Neutrophil (primary cell): ENCODE results near the gene ARHGEF16.

ENCODE experiments used
- H3K27ac ChIP-seq: fragments of 200-600 bp; sonication (generic); 2 replicates; pipeline ENCODE4 v1.5.1; 2016; ENCODE audit warnings: mild to moderate bottlenecking, moderate library complexity
- H3K27me3 ChIP-seq: fragments of 200-600 bp; sonication (generic); 2 replicates; pipeline ENCODE4 v1.6.0; 2016; ENCODE audit warnings: mild to moderate bottlenecking
- H3K36me3 ChIP-seq: fragments of 200-600 bp; sonication (generic); 2 replicates; pipeline ENCODE4 v1.5.1; 2017
- H3K4me1 ChIP-seq, 2 experiments: fragments of 200-600 bp in 1 of 2; sonication (generic) in 1 of 2; 1 replicate in 1 of 2; 2 replicates in 1 of 2; pipeline versions ENCODE4 v1.5.1 to v1.6.1; 2013 to 2016; ENCODE audit warnings: low read depth in 1 of 2, low read length in 1 of 2, mild to moderate bottlenecking in 1 of 2, moderate library complexity in 1 of 2; ENCODE audit not compliant: control insufficient read depth in 1 of 2, insufficient read depth in 1 of 2
- H3K4me3 ChIP-seq, 2 experiments: fragments of 200-600 bp in 1 of 2; sonication (generic) in 1 of 2; 1 replicate in 1 of 2; 2 replicates in 1 of 2; pipeline ENCODE4 v1.5.1; 2013 to 2016; ENCODE audit warnings: low read depth in 1 of 2, low read length in 1 of 2, mild to moderate bottlenecking in 1 of 2, moderate library complexity in 1 of 2
- H3K9me3 ChIP-seq: fragments of 200-600 bp; sonication (generic); 2 replicates; pipeline ENCODE4 v1.5.1; 2016
- CTCF ChIP-seq: fragments of 200-600 bp; sonication (generic); IDR thresholded peaks from 2 replicates; pipeline ENCODE4 v1.5.1; 2016; ENCODE audit warnings: antibody characterized with exemption

The ARHGEF16 gene

GRCh38 chr1:3488432-3488831, 34.0 kb downstream of the ARHGEF16 start:
- no peaks in the 10 kb centered on the region for H3K27me3 ChIP-seq
- no peak for TF ChIP-seq CTCF
- no peak overlapping the region for H3K4me3 ChIP-seq
- no peaks in the 10 kb centered on the region for H3K9me3 ChIP-seq
- H3K27ac ChIP-seq, result no peak overlapping the region
- peaks cover 37% of the 10 kb centered on the region for H3K36me3 ChIP-seq
- peaks cover 3 to 6% of the 10 kb centered on the region in 2 experiments for H3K4me1 ChIP-seq

GRCh38 chr1:3490046-3490745, 35.7 kb downstream of the ARHGEF16 start:
- H3K4me3 ChIP-seq, result no peak overlapping the region
- peaks cover 55% of the 10 kb centered on the region for H3K36me3 ChIP-seq
- TF ChIP-seq CTCF, result no peak
- no peak overlapping the region for H3K27ac ChIP-seq
- no peaks in the 10 kb centered on the region for H3K27me3 ChIP-seq
- H3K9me3 ChIP-seq, result no peaks in the 10 kb centered on the region
- peaks cover 3 to 6% of the 10 kb centered on the region in 2 experiments for H3K4me1 ChIP-seq

GRCh38 chr1:3491291-3492246, 37.1 kb downstream of the ARHGEF16 start:
- H3K36me3 ChIP-seq, result peaks cover 69% of the 10 kb centered on the region
- no peaks in the 10 kb centered on the region for H3K9me3 ChIP-seq
- TF ChIP-seq CTCF, result peak; percentile 96
- H3K4me3 ChIP-seq, result no peak overlapping the region
- no peaks in the 10 kb centered on the region for H3K27me3 ChIP-seq
- H3K27ac ChIP-seq, result no peak overlapping the region
- H3K4me1 ChIP-seq, result peaks cover 3 to 6% of the 10 kb centered on the region in 2 experiments

- Histone ChIP-seq H3K27ac (no peak overlapping the region), H3K4me1 (peaks cover 3 to 6% of the 10 kb centered on the region in 2 experiments), H3K9me3 (no peaks in the 10 kb centered on the region), H3K36me3 (peaks cover 80% of the 10 kb centered on the region), H3K4me3 (no peak overlapping the region), H3K27me3 (no peaks in the 10 kb centered on the region)
- TF ChIP-seq CTCF, result no peak
Observed at GRCh38 chr1:3492545-3493246, 38.2 kb downstream of the ARHGEF16 start.
